ENCODE measurements around the gene CENPL. TPM values are rescaled to one million over a fixed set of nuclear protein-coding genes. Genes with fewer than 3 reads are reported as not detected.
"Not testable (repeated sequence)": the region's sequence is repeated elsewhere in the genome, so short reads cannot be mapped to it uniquely, and the experiment has no call there.

Gene CENPL
- total RNA-seq, 1 experiment from 2014 or later = 35.3 TPM

DNA sequence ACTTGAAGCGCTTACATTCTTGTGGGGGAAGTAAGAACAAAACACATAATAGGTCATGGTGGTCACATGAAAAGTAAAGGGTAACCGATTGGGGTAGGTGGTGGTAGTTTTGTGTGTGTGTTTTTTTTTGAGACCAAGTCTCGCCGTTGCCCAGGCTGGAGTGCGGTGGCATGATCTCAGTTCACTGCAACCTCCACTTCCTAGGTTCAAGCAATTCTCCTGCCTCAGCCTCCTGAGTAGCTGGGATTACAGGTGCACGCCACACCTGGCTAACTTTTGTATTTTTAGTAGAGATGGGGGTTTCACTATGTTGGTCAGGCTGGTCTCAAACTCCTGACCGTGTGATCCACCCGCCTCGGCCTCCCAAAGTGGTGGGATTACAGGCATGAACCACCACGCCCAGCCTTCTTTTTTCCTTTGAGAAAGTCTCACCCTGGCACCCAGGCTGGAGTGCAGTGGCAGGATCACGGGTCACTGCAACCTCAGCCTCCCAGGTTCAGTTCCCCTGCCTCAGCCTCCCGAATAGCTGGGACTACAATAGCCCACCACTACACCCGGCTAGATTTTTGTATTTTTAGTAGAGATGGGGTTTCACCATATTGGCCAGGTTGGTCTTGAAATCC, 37.6 kb upstream of the CENPL start:
- DNase-seq = peak; percentile 52
- peaks cover 77% of the 10 kb centered on the region for H3K36me3 ChIP-seq
- H3K4me3 ChIP-seq, H3K9me3 ChIP-seq, H3K27me3 ChIP-seq: not testable (repeated sequence)

DNA sequence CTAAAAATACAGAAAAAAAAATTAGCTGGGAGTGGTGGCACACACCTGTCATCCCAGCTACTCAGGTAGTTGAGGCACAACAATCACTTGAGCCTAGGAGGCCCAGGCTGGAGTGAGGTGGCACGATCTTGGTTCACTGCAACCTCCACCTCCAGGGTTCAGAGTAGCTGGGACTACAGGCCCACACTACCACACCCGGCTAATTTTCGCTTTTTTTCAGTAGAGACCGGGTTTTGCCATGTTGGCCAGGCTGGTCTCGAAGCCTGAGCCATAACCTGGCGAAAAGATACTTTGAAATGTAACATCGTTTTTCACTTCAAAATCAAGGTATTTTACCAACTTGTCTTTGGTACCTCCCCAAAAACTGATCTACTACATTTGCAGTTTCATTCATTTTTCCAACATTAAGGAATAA, 37.1 kb upstream of the CENPL start:
- Histone ChIP-seq H3K27me3 (no peaks in the 10 kb centered on the region), H3K9me3 (no peaks in the 10 kb centered on the region), H3K4me3 (no peak overlapping the region), H3K36me3 (peaks cover 77% of the 10 kb centered on the region)
- DNase-seq = peak; percentile 34

DNA sequence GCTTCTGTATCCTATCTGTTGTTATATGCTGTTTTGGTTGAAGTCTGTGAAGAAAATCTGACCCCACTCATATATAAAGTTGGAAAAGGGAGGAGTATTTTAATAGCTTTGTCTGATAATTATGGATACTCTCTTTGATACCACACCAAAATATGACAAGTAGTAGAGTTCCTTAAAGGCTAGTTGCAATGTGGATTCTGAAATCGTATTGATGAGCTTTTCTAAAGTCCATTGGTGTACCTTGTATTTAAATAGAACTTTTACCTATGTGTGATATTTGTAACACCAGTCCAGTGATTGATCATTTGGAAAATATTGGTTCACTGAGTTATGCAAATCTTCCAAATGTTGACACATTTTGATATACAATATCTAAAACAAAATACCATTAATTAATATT, 35.4 kb upstream of the CENPL start:
- H3K27me3 ChIP-seq = no peaks in the 10 kb centered on the region
- peaks cover 73% of the 10 kb centered on the region for H3K36me3 ChIP-seq
- no peaks in the 10 kb centered on the region for H3K9me3 ChIP-seq
- H3K4me3 ChIP-seq = no peak overlapping the region
- DNase-seq = no peak

DNA sequence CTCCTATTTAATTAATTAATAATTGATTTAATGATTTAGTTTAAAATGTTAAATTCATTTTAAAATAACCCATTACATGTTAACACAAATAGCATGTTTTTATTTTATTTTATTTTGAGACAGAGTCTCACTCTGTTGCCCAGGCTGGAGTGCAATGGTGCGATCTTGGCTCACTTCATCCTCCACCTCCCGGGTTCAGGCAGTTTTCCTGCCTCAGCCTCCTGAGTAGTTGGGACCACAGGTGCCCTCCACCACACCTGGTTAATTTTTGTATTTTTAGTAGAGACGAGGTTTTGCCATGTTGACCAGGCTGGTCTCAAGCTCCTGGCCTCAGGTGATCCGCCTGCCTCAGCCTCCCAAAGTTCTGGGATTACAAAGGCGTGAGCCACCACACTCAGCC, 34.9 kb upstream of the CENPL start:
- not testable (repeated sequence) for DNase-seq, H3K4me3 ChIP-seq, H3K9me3 ChIP-seq, H3K27me3 ChIP-seq
- peaks cover 71% of the 10 kb centered on the region for H3K36me3 ChIP-seq

DNA sequence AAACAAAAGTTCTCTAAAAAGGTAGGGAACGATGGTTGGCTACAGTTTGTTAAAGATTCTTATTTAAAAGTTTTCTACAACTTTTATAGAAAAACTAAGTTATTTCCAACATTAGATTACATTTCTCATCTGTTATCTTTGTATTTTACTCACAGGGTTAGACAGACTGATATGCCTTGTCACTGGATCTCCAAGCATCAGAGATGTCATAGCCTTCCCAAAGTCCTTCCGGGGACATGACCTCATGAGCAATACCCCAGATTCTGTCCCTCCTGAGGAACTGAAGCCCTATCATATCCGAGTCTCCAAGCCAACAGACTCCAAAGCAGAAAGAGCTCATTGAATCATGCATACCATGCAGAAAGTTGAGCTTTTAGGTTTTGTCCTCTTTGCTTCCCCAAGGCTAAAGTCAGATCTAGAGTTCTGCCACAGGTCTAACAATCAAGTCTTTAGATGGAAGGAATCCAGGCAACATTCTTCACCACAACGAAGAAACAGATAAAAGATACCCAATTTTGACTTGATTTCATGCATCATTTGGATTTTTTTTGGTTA, 32.8 kb upstream of the CENPL start:
- Histone ChIP-seq H3K4me3 (no peak overlapping the region), H3K36me3 (peaks cover 67% of the 10 kb centered on the region), H3K27me3 (no peaks in the 10 kb centered on the region), H3K9me3 (no peaks in the 10 kb centered on the region)
- no peak for DNase-seq

DNA sequence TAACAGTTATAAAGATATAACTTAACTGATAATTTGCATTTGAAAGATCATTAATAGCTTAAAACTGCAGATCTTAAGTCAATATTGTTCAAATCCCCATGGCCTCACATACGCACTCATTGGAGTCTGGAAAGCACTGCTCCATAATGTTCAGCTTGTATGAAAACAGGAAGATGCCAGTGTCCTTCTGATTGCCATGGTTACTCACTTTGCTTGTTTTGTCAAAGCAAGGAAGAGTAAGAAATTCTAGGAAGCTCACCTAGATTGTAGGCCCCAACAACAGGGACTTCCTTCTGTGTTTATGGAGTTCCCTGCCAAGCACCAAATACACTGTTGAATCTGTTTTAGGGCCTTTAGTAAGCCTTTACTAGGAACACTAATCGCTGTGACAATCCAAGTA, 32.2 kb upstream of the CENPL start:
- no peak for DNase-seq
- H3K9me3 ChIP-seq = no peaks in the 10 kb centered on the region
- no peak overlapping the region for H3K4me3 ChIP-seq
- peaks cover 65% of the 10 kb centered on the region for H3K36me3 ChIP-seq
- H3K27me3 ChIP-seq = no peaks in the 10 kb centered on the region

DNA sequence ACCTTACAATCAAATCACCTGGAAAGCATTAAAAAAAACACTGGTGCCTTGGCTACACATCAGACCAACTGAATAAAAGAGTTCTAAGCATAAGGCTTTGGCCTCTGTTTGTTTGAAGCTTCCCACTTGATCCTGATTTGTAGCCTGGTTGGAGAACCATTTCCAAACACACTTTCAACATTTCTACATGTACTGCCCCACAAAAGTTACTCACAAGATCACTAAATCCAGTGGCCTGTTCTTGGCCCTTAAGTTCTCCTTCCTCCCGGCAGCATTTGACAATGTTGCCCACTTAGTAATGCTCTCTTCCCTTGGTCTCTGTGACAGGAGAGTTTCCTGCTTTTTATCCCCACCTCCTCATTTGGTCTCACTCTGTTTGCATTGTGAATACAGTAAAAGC, 31.3 kb upstream of the CENPL start:
- no peak for DNase-seq
- Histone ChIP-seq H3K36me3 (peaks cover 63% of the 10 kb centered on the region), H3K9me3 (no peaks in the 10 kb centered on the region), H3K27me3 (no peaks in the 10 kb centered on the region), H3K4me3 (no peak overlapping the region)

DNA sequence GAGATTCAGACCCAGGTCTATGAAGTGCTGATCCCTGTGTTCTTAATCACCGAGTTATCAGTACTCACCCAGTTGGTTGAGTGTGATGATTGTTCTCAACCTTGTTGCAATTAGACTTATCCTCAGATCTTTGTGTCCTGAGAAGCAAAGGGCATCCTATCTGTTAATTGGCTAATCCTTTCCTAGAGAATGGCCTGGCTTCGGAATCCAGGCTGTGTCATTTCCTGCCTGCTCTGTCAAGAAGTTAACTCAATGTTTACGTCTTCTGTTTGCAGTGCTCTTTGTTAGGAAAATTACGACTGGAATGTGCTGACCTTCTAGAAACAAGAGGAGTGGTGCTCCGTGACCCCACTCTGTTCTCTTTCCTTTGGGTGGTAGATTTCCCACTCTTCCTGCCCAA, 28.4 kb upstream of the CENPL start:
- H3K36me3 ChIP-seq = peaks cover 48% of the 10 kb centered on the region
- peak; percentile 27 for DNase-seq
- no peaks in the 10 kb centered on the region for H3K27me3 ChIP-seq
- H3K4me3 ChIP-seq = no peak overlapping the region
- no peaks in the 10 kb centered on the region for H3K9me3 ChIP-seq

DNA sequence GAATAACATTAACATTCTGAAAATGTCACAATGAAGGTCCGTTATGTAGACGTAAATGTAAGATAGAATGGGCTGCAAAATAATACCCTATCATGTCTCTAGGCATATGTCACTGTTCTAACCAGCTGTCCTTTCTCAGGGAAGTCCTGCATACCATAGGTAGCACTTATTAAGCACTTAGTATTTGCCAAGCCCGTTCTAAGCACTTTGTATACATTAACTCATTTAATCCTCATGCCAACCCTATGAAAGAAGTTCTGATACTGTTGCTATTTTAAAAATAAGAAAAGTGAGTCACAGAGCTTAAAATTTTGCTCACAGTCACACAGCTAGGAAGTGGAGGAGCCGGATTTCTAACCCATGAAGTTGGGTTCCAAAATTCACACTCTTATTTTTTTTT, 27.4 kb upstream of the CENPL start:
- Histone ChIP-seq H3K9me3 (no peaks in the 10 kb centered on the region), H3K36me3 (peaks cover 38% of the 10 kb centered on the region), H3K27me3 (no peaks in the 10 kb centered on the region), H3K4me3 (no peak overlapping the region)
- no peak for DNase-seq

DNA sequence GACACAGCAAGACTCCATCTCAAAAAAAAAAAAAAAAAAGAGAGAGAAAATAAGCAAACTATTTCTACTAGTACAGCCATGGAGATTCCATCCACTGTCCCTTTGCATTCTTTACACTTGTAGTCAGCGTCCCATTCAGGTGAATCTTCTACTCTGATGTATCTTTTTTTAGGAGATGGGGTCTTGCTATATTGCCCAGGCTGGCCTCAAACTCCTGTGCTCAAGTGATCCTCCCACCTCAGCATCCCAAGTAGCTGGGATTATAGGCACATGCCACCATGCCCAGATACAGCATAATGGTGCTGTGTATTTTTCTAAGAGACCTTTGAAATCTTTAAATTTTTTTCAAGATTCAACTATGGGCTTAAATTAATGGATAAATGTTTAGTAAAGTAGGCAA, 8.1 kb upstream of the CENPL start:
- peaks cover 25% of the 10 kb centered on the region for H3K36me3 ChIP-seq
- DNase-seq = no peak
- no peaks in the 10 kb centered on the region for H3K27me3 ChIP-seq
- no peak overlapping the region for H3K4me3 ChIP-seq
- no peaks in the 10 kb centered on the region for H3K9me3 ChIP-seq

DNA sequence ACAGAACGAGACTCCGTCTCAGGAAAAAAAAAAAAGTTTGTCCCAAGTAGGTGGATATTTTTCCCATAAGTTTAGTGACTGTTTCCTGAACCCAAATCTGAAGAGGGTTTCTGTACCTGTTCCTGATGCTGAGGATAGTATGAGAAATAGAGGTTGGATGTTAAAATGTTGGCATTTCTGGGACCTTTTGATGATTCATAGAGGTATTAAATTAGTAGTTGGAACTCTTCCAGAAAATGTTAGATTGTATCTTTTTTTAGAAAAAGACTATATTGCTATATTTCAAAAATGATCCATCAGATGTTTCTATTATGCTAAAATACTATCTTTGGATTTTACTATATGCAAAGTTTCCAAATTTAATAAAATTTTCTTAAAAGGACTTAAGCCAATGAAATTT, 2.9 kb upstream of the CENPL start:
- Histone ChIP-seq H3K27me3 (no peaks in the 10 kb centered on the region), H3K9me3 (no peaks in the 10 kb centered on the region)

DNA sequence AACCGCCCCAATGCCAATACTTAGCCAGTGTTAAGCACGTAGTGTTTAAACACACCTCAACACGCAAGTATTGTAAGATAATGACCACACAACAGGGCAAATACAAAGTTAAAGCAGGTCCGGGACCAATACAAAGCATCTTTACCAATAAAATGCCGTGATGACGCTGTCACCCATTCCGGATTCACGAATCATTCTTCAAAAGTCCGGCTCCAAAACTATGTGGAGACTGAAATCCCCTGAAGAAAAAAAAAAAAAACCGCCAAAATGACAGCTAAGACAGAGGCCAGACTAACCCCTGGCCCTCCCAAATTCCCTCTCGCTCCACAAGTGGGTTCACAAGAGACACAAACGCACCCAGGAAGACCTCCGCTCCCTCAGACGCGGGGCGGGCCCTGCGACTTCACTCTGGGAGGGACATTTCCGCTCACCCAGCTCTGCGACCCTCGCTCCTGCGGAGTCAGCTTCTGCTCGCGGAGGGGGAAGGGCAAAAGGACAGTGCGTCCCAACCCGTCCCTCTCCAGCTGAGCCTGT, 835 bp downstream of the CENPL start:
- Histone ChIP-seq H3K27me3 (no peaks in the 10 kb centered on the region), H3K36me3 (peaks cover 39% of the 10 kb centered on the region), H3K4me3 (peak overlapping the region; percentile 82), H3K9me3 (no peaks in the 10 kb centered on the region)
- DNase-seq = no peak

More for the DNA sequence above, 2.9 kb upstream of the CENPL start:
- DNase-seq = no peak
- no peak overlapping the region for H3K4me3 ChIP-seq
- H3K36me3 ChIP-seq = peaks cover 16% of the 10 kb centered on the region

DNA sequence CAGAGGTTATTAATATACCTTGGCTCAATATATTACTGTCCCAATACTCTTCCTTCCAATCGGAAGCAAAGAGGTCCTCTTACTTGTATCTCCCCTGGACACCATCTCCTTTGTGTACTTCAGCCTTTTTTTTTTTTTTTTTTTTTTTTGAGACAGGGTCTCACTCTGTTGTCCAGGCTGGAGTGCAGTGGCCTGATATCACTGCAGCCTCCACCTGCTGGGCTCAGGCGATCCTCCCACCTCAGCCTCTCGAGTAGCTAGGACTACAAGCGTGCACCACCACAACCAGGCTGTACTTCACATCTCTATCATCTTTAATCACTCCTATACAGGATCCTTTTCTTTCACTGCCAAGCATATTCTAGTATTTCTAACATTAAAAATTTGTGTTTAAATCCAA, 3.0 kb downstream of the CENPL start:
- H3K36me3 ChIP-seq = peaks cover 60% of the 10 kb centered on the region
- H3K27me3 ChIP-seq = no peaks in the 10 kb centered on the region
- no peak for DNase-seq

DNA sequence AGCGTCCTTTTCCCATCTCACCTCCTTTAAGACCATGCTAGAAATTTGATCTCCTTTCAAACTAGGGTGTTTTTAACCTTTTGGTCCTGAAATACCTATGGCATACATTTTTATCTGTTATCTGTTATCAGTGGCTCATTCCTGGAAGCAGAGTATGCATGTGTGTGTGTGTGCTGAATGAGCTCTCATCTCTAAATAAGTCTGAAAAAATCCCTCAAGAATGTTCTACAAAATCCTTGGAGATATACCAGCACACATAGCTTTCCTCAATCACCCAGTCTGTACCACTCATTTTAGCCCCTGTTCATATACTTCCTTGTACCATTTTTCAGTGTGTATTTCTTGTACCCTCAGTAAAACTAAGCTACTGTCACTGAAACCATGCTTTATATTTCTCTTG, 6.2 kb downstream of the CENPL start:
- Histone ChIP-seq H3K27me3 (no peaks in the 10 kb centered on the region), H3K9me3 (peaks cover 12% of the 10 kb centered on the region), H3K36me3 (peaks cover 82% of the 10 kb centered on the region), H3K4me3 (no peak overlapping the region)
- DNase-seq = no peak

More for the DNA sequence above, 3.0 kb downstream of the CENPL start:
- Histone ChIP-seq H3K9me3 (peaks cover 4% of the 10 kb centered on the region), H3K4me3 (no peak overlapping the region)

DNA sequence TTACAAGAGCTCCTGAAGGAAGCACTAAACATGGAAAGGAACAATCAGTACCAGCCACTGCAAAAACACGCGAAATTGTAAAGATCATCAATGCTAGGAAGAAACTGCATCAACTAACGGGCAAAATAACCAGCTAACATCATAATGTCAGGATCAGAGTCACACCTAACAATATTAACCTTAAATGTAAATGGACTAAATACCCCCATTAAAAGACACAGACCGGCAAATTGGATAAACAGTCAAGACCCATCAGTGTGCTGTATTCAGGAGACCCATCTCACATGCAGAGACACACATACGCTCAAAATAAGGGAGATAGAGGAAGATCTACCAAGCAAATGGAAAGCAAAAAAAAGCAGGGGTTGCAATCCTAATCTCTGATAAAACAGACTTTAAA, 11.0 kb downstream of the CENPL start:
- not testable (repeated sequence) for DNase-seq, H3K27me3 ChIP-seq, H3K4me3 ChIP-seq
- Histone ChIP-seq H3K9me3 (peaks cover 11% of the 10 kb centered on the region), H3K36me3 (peaks cover 81% of the 10 kb centered on the region)

DNA sequence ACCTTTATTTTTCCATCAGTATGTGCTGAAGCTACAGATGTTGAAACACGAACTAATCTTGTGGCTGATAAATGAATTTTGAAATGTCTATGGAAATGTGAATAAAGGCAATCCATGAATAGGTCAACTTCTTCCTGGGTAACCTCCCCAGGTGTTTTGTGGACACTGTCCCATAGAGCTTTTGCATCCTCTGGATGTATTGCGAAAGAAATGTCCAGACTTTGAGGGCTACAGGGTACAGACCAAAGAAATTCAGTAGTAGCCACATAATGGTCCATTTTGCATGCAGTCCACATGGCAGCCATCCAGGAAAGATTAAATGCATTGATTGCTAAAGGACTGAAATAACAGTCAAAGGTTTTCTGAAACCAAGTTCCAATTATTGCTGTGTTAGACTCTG, 21.7 kb downstream of the CENPL start:
- no peak for DNase-seq
- Histone ChIP-seq H3K9me3 (no peaks in the 10 kb centered on the region), H3K4me3 (no peak overlapping the region), H3K36me3 (peaks cover 81% of the 10 kb centered on the region), H3K27me3 (no peaks in the 10 kb centered on the region)

DNA sequence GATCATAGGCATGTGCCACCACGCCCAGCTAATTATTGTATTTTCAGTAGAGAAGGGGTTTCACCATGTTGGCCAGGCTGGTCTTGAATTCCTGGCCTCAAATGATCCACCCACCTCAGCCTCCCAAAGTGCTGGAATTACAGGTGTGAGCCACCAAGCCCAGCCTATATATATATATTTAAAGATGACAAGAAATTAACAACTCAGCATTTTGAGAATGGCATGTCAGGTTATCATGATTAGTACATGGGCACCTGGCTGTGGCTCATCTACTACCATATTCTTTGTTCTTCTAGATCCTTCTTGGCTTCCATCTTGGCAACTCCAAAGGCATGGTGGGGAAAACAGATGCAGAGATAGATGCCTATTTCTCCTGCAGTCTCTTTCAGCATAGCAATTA, 24.7 kb downstream of the CENPL start:
- not testable (repeated sequence) for H3K4me3 ChIP-seq, DNase-seq, H3K9me3 ChIP-seq, H3K27me3 ChIP-seq
- H3K36me3 ChIP-seq = peaks cover 69% of the 10 kb centered on the region

DNA sequence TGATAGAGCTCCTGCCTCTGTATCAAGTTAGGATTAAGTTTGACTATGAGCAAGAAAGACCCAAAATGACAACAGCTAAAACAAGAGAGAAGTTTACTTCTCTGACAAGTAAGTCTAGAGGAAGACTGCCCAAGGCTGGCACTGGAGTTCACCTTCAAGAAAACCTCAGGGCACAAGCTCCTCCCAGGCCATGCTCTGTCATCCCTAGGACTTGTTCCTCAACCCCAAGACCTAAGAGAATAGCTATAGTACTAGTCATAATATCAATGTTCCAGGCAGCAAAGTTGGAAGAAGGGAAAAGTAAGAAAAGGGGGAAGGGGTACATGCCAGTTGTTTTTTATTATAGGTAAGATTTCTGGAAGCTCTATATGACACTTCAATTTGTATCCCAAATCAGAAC, 26.6 kb downstream of the CENPL start:
- Histone ChIP-seq H3K4me3 (no peak overlapping the region), H3K36me3 (peaks cover 57% of the 10 kb centered on the region), H3K27me3 (no peaks in the 10 kb centered on the region), H3K9me3 (no peaks in the 10 kb centered on the region)
- peak; percentile 25 for DNase-seq
